HFF-Myc (cell line): ENCODE data around the gene KANK2.
"Not testable (repeated sequence)": the region's sequence is repeated elsewhere in the genome, so short reads cannot be mapped to it uniquely, and the experiment has no call there.

Experiments
- DNase-seq: peaks from one replicate; pipeline ENCODE4 v3.0.0-alpha.2; 2011; ENCODE audit warnings: low read depth; ENCODE audit errors: extremely low read depth
- H3K4me3 ChIP-seq: replicated peaks from 2 replicates; pipeline ENCODE4 v1.5.1; 2011; ENCODE audit warnings: low read depth, mild to moderate bottlenecking, control low read depth, low read length
- CTCF ChIP-seq: IDR thresholded peaks from 2 replicates; pipeline ENCODE4 v1.5.1; 2012; ENCODE audit warnings: mild to moderate bottlenecking, low read depth, low read length, control low read depth; ENCODE audit errors: missing control alignments

Gene KANK2

GRCh38 chr19:11165486-11166030, 31.8 kb downstream of the KANK2 start:
- H3K4me3 ChIP-seq, result no peak overlapping the region
- no peak for TF ChIP-seq CTCF
- no peak for DNase-seq

GRCh38 chr19:11164879-11165406, 32.4 kb downstream of the KANK2 start:
- no peak overlapping the region for H3K4me3 ChIP-seq
- peak; percentile 75 for DNase-seq
- TF ChIP-seq CTCF, result no peak

- no peak for TF ChIP-seq CTCF
- no peak overlapping the region for H3K4me3 ChIP-seq
These were observed 33.0 kb downstream of the KANK2 start for GRCh38 chr19:11164296-11164695.

GRCh38 chr19:11160440-11160768, 36.9 kb downstream of the KANK2 start:
- DNase-seq, H3K4me3 ChIP-seq: not testable (repeated sequence)

More at GRCh38 chr19:11164296-11164695, 33.0 kb downstream of the KANK2 start:
- DNase-seq, result no peak

- DNase-seq, result no peak
- H3K4me3 ChIP-seq, result no peak overlapping the region
- no peak for TF ChIP-seq CTCF
These were observed 37.5 kb downstream of the KANK2 start for GRCh38 chr19:11159598-11160439.

- DNase-seq, result peak; percentile 96
- peak within 1 kb of the TSS; percentile 97 for H3K4me3 ChIP-seq
- TF ChIP-seq CTCF, result no peak
These were observed 41.8 kb downstream of the KANK2 start, which contains the start of gene SPC24 for GRCh38 chr19:11155373-11156120. TSS of gene SPC24 (minus strand) at chr19:11155782. CDS start at chr19:11155776, 6 bp downstream.

- peak overlapping the region; percentile 97 for H3K4me3 ChIP-seq
- no peak for TF ChIP-seq CTCF
- DNase-seq, result no peak
These were observed 42.7 kb downstream of the KANK2 start for GRCh38 chr19:11154683-11155047.
